Fibroblast of lung (primary cell): Measurements from ENCODE around the gene EBI3. TPM values are rescaled to one million over a fixed set of nuclear protein-coding genes. Genes with fewer than 3 reads are reported as not detected.

ENCODE experiments used
- DNase-seq, 2 donors: peaks; one replicate each; pipeline versions ENCODE4 v3.0.0 to v3.0.0-alpha.2; 2010; ENCODE audit warnings: low read depth in 2 of 2
- H2AFZ ChIP-seq: 2 replicates; pipeline ENCODE4 v1.5.1; 2012; ENCODE audit warnings: low read length, control low read depth, inconsistent platforms
- H3K27ac ChIP-seq: 2 replicates; pipeline ENCODE4 v1.5.1; 2011; ENCODE audit warnings: low read length, control low read depth; ENCODE audit not compliant: insufficient read depth
- H3K27me3 ChIP-seq: 2 replicates; pipeline ENCODE4 v1.5.1; 2011; ENCODE audit warnings: mild to moderate bottlenecking, low read length; ENCODE audit not compliant: control insufficient read depth, insufficient read depth
- H3K36me3 ChIP-seq: 2 replicates; pipeline ENCODE4 v1.5.1; 2011; ENCODE audit warnings: low read length; ENCODE audit not compliant: control insufficient read depth, insufficient read depth
- H3K4me1 ChIP-seq: 2 replicates; pipeline ENCODE4 v1.5.1; 2011; ENCODE audit warnings: low read length; ENCODE audit not compliant: control insufficient read depth, insufficient read depth; ENCODE audit errors: extremely low read depth
- H3K4me2 ChIP-seq: 2 replicates; pipeline ENCODE4 v1.5.1; 2011; ENCODE audit warnings: low read length, control low read depth; ENCODE audit not compliant: insufficient read depth; ENCODE audit errors: extremely low read depth
- H3K4me3 ChIP-seq, 4 experiments: fragments of 200-600 bp in 1 of 4; sonication (generic) in 1 of 4; replicated peaks in 1 of 4; 2 replicates each; pipeline ENCODE4 v1.5.1; 2011 to 2016; ENCODE audit warnings: low read length in 4 of 4, low read depth in 3 of 4, mild to moderate bottlenecking in 3 of 4, control low read depth in 2 of 4, inconsistent platforms in 1 of 4, mixed read lengths in 1 of 4; ENCODE audit not compliant: insufficient read depth in 1 of 4; ENCODE audit errors: control extremely low read depth in 1 of 4
- H3K79me2 ChIP-seq: 2 replicates; pipeline ENCODE4 v1.5.1; 2012; ENCODE audit warnings: mild to moderate bottlenecking, low read length, inconsistent platforms; ENCODE audit not compliant: control insufficient read depth, insufficient read depth
- H3K9ac ChIP-seq: 2 replicates; pipeline ENCODE4 v1.5.1; 2011; ENCODE audit warnings: mild to moderate bottlenecking, low read length, control low read depth; ENCODE audit not compliant: insufficient read depth
- H3K9me3 ChIP-seq: 2 replicates; pipeline ENCODE4 v1.5.1; 2012; ENCODE audit warnings: low read depth, low read length; ENCODE audit not compliant: control insufficient read depth, insufficient read depth
- H4K20me1 ChIP-seq: 2 replicates; pipeline ENCODE4 v1.5.1; 2011; ENCODE audit warnings: low read length; ENCODE audit not compliant: control insufficient read depth, insufficient read depth; ENCODE audit errors: extremely low read depth
- EZH2 ChIP-seq: IDR thresholded peaks from 2 replicates; pipeline ENCODE4 v1.5.1; 2012; ENCODE audit warnings: low read length, control low read depth, mild to moderate bottlenecking; ENCODE audit errors: missing control alignments
- polyA minus RNA-seq: library from RNA; depleted of rRNA, polyadenylated mRNA; stranded (reverse); fragments of >200 nt; gene quantifications from 2 replicates; pipeline ENCODE4 v1.2.3, GENCODE V29; 2011; ENCODE audit warnings: low replicate concordance
- polyA plus RNA-seq, 2 donors: library from polyadenylated mRNA; depleted of rRNA in 1 of 2; stranded (reverse) in 1 of 2; unstranded in 1 of 2; fragments of >200 nt; gene quantifications; 2 replicates each; pipeline ENCODE4 v1.2.1, GENCODE V29; 2011 to 2012; ENCODE audit warnings: missing spikeins in 1 of 2
- total RNA-seq: library from RNA; depleted of rRNA; stranded (reverse); fragments of >200 nt; gene quantifications from 2 replicates; pipeline ENCODE4 v1.2.1, GENCODE V29; 2014
- TF ChIP-seq, protein P1 (sequence below), 2 donors: IDR thresholded peaks in 1 of 2; conservative IDR thresholded peaks in 1 of 2; 1 replicate in 1 of 2; 2 replicates in 1 of 2; pipeline ENCODE4 v1.5.1; 2011 to 2012; ENCODE audit warnings: low read length in 2 of 2, control low read depth in 1 of 2, inconsistent platforms in 1 of 2, low read depth in 1 of 2, mild to moderate bottlenecking in 1 of 2

EBI3 gene
- total RNA-seq (not detected in 2 replicates), polyA plus RNA-seq (0.05 and 0.14 TPM in 2 replicates), polyA minus RNA-seq (not detected in 2 replicates)
- not detected in 2 replicates for polyA plus RNA-seq (2012)

DNA sequence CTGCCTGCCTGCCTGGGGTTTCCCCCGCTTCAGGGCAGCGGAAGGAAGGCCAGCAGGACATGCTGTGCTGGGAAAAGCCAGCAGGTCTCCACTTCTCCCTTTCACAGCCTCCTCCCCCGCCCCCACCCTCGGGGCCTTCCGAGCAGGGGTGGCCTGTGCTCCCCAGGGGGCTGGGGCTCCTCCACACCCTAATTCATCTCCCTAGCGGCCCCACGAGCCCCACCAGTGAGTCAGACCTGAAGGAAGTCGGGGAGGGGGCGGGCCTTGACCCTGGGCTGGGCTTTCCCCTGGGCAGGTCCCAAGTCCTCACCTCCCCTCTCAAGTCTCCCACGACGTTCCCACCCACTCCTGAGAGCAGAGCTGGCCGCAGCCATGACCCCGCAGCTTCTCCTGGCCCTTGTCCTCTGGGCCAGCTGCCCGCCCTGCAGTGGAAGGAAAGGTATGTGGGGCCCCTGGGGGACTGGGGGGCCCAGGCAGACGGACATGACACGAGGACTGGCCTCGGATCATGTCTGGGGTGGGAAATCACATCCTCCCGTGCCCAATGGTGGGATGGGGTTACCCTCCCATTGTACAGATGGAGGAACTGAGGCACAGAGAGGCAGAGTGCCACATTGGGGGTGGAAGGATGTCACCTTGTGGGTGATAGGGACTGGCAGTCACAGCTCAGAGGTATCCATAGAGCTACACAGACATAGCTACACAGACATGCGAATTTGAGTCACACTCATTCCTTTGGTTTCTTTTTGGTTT is at the start of gene EBI3:
EBI3 (plus strand) TSS at position 345 of the 753 bp plus-strand sequence; CDS start at position 373, 28 bp downstream.
- DNase-seq: peak; percentile 38 to 67
- Histone ChIP-seq H3K27ac (no peak within 1 kb of the TSS), H4K20me1 (no peaks in the 10 kb centered on the region), H3K27me3 (peaks cover 11% of the 10 kb centered on the region), H3K79me2 (no peaks in the 10 kb centered on the region), H3K36me3 (no peaks in the 10 kb centered on the region), H3K9ac (no peak within 1 kb of the TSS), H3K4me3 (no peak within 1 kb of the TSS), H3K9me3 (no peaks in the 10 kb centered on the region), H3K4me2 (peak within 1 kb of the TSS; percentile 13), H2AFZ (no peak within 1 kb of the TSS), H3K4me1 (peaks cover 3% of the 10 kb centered on the region)
- TF ChIP-seq, protein P1, sequence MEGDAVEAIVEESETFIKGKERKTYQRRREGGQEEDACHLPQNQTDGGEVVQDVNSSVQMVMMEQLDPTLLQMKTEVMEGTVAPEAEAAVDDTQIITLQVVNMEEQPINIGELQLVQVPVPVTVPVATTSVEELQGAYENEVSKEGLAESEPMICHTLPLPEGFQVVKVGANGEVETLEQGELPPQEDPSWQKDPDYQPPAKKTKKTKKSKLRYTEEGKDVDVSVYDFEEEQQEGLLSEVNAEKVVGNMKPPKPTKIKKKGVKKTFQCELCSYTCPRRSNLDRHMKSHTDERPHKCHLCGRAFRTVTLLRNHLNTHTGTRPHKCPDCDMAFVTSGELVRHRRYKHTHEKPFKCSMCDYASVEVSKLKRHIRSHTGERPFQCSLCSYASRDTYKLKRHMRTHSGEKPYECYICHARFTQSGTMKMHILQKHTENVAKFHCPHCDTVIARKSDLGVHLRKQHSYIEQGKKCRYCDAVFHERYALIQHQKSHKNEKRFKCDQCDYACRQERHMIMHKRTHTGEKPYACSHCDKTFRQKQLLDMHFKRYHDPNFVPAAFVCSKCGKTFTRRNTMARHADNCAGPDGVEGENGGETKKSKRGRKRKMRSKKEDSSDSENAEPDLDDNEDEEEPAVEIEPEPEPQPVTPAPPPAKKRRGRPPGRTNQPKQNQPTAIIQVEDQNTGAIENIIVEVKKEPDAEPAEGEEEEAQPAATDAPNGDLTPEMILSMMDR (conservative IDR thresholded peaks at IDR 0.05 in 1 of 2, IDR thresholded peaks at IDR 0.05 in 1 of 2; ENCODE audit: low read depth in 1 of 2, low read length in 2 of 2): no peak
- TF ChIP-seq EZH2: no peak

DNA sequence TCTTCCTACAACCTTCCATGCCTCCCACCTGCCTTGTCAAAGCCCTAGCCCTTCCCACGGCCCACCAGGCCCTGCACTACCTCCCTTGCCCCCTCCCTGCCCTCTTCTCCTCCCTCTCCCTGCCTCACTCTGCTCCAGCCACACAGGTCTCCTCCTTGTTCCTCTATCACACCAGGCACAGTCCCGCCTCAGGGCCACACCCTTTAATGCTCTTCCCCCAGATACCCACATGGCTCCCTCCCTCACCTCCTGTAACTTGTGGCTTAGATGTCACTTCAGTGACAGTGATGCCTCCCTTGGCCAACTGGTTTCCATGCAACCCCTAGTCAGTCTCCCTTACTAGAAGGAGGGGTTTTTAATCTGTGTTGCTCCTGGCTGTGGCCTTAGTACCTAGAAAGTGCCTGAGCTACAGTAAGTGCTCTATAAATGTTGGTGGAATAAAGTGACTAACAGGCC is 48.2 kb upstream of the EBI3 start:
- no peaks in the 10 kb centered on the region for H3K9me3 ChIP-seq
- no peaks in the 10 kb centered on the region for H3K27me3 ChIP-seq
- no peak overlapping the region for H3K27ac ChIP-seq
- no peak for DNase-seq
- no peak overlapping the region for H3K4me2 ChIP-seq
- TF ChIP-seq, protein P1 (conservative IDR thresholded peaks at IDR 0.05 in 1 of 2, IDR thresholded peaks at IDR 0.05 in 1 of 2; ENCODE audit: low read depth in 1 of 2, low read length in 2 of 2): no peak
- TF ChIP-seq EZH2: no peak
- no peak overlapping the region for H2AFZ ChIP-seq
- no peak overlapping the region for H3K9ac ChIP-seq
- H3K79me2 ChIP-seq: peaks cover 10% of the 10 kb centered on the region
- H4K20me1 ChIP-seq: no peaks in the 10 kb centered on the region
- peak overlapping the region in 2 of 4 experiments; percentile 5 to 97 for H3K4me3 ChIP-seq
- H3K36me3 ChIP-seq: no peaks in the 10 kb centered on the region
- no peaks in the 10 kb centered on the region for H3K4me1 ChIP-seq

DNA sequence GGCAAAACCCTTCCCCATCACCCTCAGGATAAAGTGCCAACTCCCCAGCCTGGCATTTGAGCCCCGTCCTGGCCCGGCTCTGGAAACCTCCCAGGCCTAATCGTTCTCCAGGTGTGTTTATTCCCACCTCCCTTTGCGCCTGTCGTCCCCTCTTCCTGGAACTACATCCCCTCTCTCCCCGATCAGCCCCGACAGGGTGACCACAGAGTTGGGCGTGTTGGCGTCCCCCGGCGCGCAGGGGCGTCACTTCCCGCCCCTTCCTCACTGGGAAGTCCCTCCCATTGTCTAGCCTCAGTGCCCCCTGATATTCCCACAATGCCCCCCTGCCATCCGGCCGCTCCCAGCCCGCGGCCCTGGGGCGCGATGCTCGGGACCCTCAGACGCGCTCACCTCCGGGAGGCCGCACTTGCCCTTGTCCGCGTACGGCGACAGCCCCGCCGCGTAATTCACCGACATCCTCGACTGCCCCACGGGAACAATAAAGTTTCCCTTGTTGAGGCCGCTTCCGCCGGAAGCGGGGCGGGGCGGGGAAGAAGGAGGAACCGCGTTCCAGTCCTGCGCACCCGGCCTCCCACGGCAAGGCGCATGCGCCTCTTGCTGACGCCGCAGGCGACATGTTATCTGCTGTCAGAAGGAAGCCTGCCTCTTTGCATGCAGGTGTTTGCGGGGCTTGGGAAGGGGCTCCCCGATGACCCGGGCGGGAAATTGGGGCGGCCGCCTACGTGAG is 47.1 kb upstream of the EBI3 start, which contains the start of the genes ANKRD24 and SIRT6:
ANKRD24 (plus strand) TSS at position 606 of the 727 bp plus-strand sequence. CDS start 3,737 bp downstream, outside the sequence.
SIRT6 (minus strand) TSS at position 480 of the 727 bp plus-strand sequence; CDS start at position 456, 24 bp downstream.
- H2AFZ ChIP-seq: peak within 1 kb of the TSS; percentile 77
- H3K79me2 ChIP-seq: peaks cover 10% of the 10 kb centered on the region
- H3K9ac ChIP-seq: peak within 1 kb of the TSS; percentile 86
- H3K27ac ChIP-seq: peak within 1 kb of the TSS; percentile 77
- H3K36me3 ChIP-seq: no peaks in the 10 kb centered on the region
- H3K4me1 ChIP-seq: no peaks in the 10 kb centered on the region
- peak; percentile 96 for DNase-seq
- TF ChIP-seq, protein P1 (conservative IDR thresholded peaks at IDR 0.05 in 1 of 2, IDR thresholded peaks at IDR 0.05 in 1 of 2; ENCODE audit: low read depth in 1 of 2, low read length in 2 of 2): no peak
- TF ChIP-seq EZH2: no peak
- H3K4me3 ChIP-seq: peak within 1 kb of the TSS; percentile 82 to 97 (median 88)
- H3K27me3 ChIP-seq: no peaks in the 10 kb centered on the region
- peak within 1 kb of the TSS; percentile 72 for H3K4me2 ChIP-seq
- no peaks in the 10 kb centered on the region for H4K20me1 ChIP-seq
- H3K9me3 ChIP-seq: no peaks in the 10 kb centered on the region
